OCI-LY3 (cell line): ENCODE measurements around the gene HSF2BP.
"Not testable (repeated sequence)": the region's sequence is repeated elsewhere in the genome, so short reads cannot be mapped to it uniquely, and the experiment has no call there.

Source experiments
- H2AFZ ChIP-seq: fragments of 200-600, 300-600 bp; shearing (Covaris generic); 2 replicates; pipeline ENCODE4 v1.6.0; 2014; ENCODE audit warnings: antibody characterized with exemption, low read depth, low read length
- H3K27ac ChIP-seq: fragments of 200-600, 300-600 bp; sonication (generic); 2 replicates; pipeline ENCODE4 v1.5.1; 2014; ENCODE audit warnings: mild to moderate bottlenecking, low read length, moderate library complexity, mixed read lengths
- H3K27me3 ChIP-seq: fragments of 200-600, 300-600 bp; sonication (generic); 2 replicates; pipeline ENCODE4 v1.6.1; 2014; ENCODE audit warnings: low read depth, low read length, mixed read lengths
- H3K36me3 ChIP-seq: fragments of 200-600, 300-600 bp; sonication (generic); replicated peaks from 2 replicates; pipeline ENCODE3; 2014; ENCODE audit warnings: low read depth, low read length, mixed read lengths
- H3K4me1 ChIP-seq: fragments of 300-600, 200-600 bp; sonication (generic); 2 replicates; pipeline ENCODE4 v1.6.1; 2014; ENCODE audit warnings: low read length, mixed read lengths
- H3K4me2 ChIP-seq: fragments of 200-600, 300-600 bp; sonication (generic); 2 replicates; pipeline ENCODE4 v1.6.1; 2014; ENCODE audit warnings: low read length, mixed read lengths
- H3K4me3 ChIP-seq: fragments of 300-600, 200-600 bp; sonication (generic); 2 replicates; pipeline ENCODE4 v1.5.1; 2014; ENCODE audit warnings: antibody characterized with exemption, mild to moderate bottlenecking, low read length, moderate library complexity
- H3K79me2 ChIP-seq: fragments of 300-600, 200-600 bp; shearing (Covaris generic); 2 replicates; pipeline ENCODE4 v1.6.1; 2014; ENCODE audit warnings: mild to moderate bottlenecking, low read length, mixed read lengths
- H3K9ac ChIP-seq: fragments of 300-600, 200-600 bp; shearing (Covaris generic); 2 replicates; pipeline ENCODE4 v1.6.0; 2014; ENCODE audit warnings: mild to moderate bottlenecking, low read length, moderate library complexity
- H3K9me3 ChIP-seq: fragments of 200-600, 300-600 bp; shearing (Covaris generic); 2 replicates; pipeline ENCODE4 v1.6.1; 2014; ENCODE audit warnings: low read length, mixed read lengths; ENCODE audit not compliant: insufficient read depth
- H4K20me1 ChIP-seq: fragments of 200-600, 300-600 bp; sonication (generic); 2 replicates; pipeline ENCODE4 v1.6.1; 2016; ENCODE audit warnings: low read length, mixed read lengths; ENCODE audit not compliant: insufficient read depth
- EZH2phosphoT487 ChIP-seq: fragments of 200-600 bp; shearing (Covaris generic); IDR thresholded peaks from 2 replicates; pipeline ENCODE4 v1.6.1; 2018; ENCODE audit warnings: antibody characterized with exemption, mixed run types, low read depth
- TF ChIP-seq, protein P1 (sequence below): fragments of 200-600, 300-600 bp; sonication (generic); IDR thresholded peaks from 2 replicates; pipeline ENCODE4 v1.5.1; 2014; ENCODE audit warnings: antibody characterized with exemption, low read length, low read depth

The HSF2BP gene

DNA sequence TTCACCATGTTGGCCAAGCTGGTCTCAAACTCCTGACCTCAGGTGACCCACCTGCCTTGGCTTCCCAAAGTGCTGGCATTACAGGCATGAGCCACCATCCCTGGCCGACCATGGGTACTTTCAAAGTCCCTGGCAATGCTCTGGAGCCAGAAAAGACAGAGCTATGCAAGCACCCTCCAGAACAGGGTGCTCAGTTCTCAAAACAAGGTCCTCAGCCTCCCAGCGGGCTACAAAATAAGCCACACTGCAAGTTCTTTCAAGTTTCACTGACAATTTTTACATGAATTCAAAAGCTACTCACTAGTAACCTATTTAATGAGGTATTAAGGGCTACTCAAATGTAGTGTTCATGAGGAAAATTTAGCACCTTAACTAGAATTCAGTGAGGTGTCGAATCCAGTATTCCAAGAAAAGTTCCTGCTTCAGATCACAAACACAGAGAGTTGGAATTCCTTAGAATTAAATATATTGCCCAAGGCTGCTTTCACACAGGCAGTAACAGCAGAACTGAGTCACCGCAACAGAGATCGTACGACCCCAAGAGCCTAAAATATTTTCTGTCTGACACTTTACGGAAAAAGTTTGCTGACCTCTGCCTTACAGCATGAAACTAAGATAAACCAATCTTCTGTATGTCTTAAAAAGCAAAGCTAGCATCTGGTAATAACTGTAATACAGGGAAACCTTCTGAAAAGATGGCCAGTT, 60.7 kb downstream of the HSF2BP start:
- Histone ChIP-seq H3K36me3 (no peaks in the 10 kb centered on the region), H3K27ac (no peak overlapping the region), H4K20me1 (no peaks in the 10 kb centered on the region), H3K4me1 (no peaks in the 10 kb centered on the region), H3K9me3 (no peaks in the 10 kb centered on the region), H3K4me3 (no peak overlapping the region), H3K79me2 (no peaks in the 10 kb centered on the region), H2AFZ (no peak overlapping the region), H3K4me2 (no peak overlapping the region), H3K27me3 (no peaks in the 10 kb centered on the region), H3K9ac (no peak overlapping the region)
- TF ChIP-seq EZH2phosphoT487, result no peak

DNA sequence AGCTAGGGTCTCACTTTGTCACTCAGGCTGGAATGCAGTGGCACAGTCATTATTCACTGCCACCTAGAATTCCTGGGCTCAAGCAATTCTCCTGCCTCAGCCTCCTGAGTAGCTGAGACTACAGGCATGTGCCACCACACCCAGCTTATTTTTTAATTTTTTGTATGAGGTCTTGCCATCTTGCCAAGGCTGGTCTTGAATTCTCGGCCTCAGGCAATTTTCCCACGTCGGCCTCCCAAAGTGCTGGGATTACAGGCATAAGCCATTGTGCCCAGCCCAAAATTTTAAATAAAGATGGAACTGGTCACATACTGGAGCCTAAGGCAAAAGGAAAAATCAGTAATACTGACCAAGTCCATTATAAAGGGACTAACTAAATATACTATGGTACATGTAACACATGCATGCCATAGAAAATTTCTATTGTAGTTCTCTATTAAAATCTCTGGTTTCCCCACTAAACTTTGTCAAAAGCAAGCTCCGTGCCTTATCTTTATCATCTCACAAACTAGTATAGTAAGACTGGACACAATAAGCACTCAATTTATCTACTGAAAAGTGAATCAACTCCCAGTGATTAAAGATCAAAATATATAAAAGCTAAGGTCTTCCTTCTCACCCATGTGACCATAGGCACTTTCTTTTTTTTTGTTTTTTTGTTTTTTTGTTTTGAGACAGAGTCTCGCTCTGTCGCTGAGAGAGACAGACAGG, 61.6 kb downstream of the HSF2BP start:
- no peaks in the 10 kb centered on the region for H3K9me3 ChIP-seq
- no peaks in the 10 kb centered on the region for H3K36me3 ChIP-seq
- no peak overlapping the region for H3K9ac ChIP-seq
- no peak overlapping the region for H3K27ac ChIP-seq
- no peak overlapping the region for H2AFZ ChIP-seq
- H3K27me3 ChIP-seq, result 0 out of 2 replicates have a peak, but pooled peaks cover 3% of the 10 kb centered on the region
- H3K4me2 ChIP-seq, result no peak overlapping the region
- H4K20me1 ChIP-seq, result no peaks in the 10 kb centered on the region
- no peaks in the 10 kb centered on the region for H3K4me1 ChIP-seq
- H3K79me2 ChIP-seq, result no peaks in the 10 kb centered on the region
- TF ChIP-seq, protein P1, sequence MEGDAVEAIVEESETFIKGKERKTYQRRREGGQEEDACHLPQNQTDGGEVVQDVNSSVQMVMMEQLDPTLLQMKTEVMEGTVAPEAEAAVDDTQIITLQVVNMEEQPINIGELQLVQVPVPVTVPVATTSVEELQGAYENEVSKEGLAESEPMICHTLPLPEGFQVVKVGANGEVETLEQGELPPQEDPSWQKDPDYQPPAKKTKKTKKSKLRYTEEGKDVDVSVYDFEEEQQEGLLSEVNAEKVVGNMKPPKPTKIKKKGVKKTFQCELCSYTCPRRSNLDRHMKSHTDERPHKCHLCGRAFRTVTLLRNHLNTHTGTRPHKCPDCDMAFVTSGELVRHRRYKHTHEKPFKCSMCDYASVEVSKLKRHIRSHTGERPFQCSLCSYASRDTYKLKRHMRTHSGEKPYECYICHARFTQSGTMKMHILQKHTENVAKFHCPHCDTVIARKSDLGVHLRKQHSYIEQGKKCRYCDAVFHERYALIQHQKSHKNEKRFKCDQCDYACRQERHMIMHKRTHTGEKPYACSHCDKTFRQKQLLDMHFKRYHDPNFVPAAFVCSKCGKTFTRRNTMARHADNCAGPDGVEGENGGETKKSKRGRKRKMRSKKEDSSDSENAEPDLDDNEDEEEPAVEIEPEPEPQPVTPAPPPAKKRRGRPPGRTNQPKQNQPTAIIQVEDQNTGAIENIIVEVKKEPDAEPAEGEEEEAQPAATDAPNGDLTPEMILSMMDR, result no peak
- no peak for TF ChIP-seq EZH2phosphoT487
- no peak overlapping the region for H3K4me3 ChIP-seq

DNA sequence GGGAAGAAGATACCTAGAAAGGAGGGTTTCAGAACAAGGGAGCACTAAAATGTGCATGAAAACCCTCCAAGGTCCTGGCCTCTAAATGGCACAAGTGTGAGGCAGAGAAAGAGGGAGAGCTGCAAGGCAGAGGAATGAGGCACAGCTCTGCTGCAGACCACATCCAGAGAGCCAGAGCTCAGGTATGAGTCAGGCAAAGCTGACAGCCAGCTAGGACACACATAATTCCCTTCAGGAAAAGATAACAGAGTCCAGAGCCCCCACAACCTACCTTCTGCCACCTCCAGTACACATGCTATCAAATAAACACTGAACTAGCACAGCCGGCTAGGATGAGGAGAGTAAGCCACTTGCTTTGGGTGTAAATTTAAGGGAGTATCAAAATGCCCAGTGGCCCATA, 62.2 kb downstream of the HSF2BP start:
- Histone ChIP-seq H3K9me3 (no peaks in the 10 kb centered on the region), H3K4me2 (no peak overlapping the region), H3K9ac (no peak overlapping the region), H2AFZ (no peak overlapping the region), H3K36me3 (no peaks in the 10 kb centered on the region), H3K79me2 (no peaks in the 10 kb centered on the region), H4K20me1 (no peaks in the 10 kb centered on the region), H3K4me1 (no peaks in the 10 kb centered on the region), H3K27me3 (0 out of 2 replicates have a peak, but pooled peaks cover 3% of the 10 kb centered on the region), H3K4me3 (no peak overlapping the region), H3K27ac (no peak overlapping the region)
- TF ChIP-seq EZH2phosphoT487, result no peak
- TF ChIP-seq, protein P1, result no peak

DNA sequence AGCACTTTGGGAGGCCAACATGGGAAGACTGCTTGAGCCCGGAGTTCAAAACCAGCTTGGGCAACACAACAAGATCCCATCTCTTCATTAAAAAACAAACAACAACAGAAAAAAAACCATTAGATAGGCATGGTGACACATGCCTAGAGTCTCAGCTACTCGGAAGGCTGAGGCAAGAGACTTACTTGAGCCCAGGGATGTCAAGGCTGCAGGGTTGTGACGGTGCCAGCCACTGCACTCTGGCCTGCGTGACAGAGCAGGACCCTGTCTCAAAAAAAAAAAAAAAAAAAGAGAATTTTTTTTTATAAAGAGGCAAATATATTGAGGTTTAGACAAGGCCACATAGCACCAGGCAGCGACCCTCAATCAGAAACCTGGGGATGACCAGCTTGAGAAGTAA, 62.7 kb downstream of the HSF2BP start:
- Histone ChIP-seq H3K9me3 (no peaks in the 10 kb centered on the region), H3K27ac (no peak overlapping the region), H3K4me1 (no peaks in the 10 kb centered on the region), H3K4me3 (no peak overlapping the region), H4K20me1 (no peaks in the 10 kb centered on the region), H3K36me3 (no peaks in the 10 kb centered on the region), H3K79me2 (no peaks in the 10 kb centered on the region), H2AFZ (no peak overlapping the region), H3K4me2 (no peak overlapping the region), H3K9ac (no peak overlapping the region), H3K27me3 (0 out of 2 replicates have a peak, but pooled peaks cover 3% of the 10 kb centered on the region)
- TF ChIP-seq EZH2phosphoT487, result no peak
- TF ChIP-seq, protein P1, result no peak

DNA sequence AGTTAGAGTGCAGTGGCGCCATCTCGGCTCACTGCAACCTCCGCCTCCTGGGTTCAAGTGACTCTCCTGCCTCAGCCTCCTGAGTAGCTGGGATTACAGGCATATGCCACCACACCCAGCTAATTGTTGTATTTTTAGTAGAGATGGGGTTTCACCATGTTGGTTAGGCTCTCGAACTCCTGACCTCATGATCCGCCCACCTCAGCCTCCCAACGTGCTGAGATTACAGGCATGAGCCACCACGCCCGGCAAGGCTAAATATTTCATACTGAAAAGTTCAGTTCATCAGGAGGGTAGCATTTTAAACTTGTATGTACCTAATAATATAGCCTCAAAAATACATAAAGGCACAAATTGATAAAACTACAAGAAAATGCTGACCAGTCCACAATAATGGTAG, 63.5 kb downstream of the HSF2BP start:
- not testable (repeated sequence) for H2AFZ ChIP-seq, H3K4me3 ChIP-seq, H3K27me3 ChIP-seq, H3K27ac ChIP-seq, H3K9ac ChIP-seq, H3K4me2 ChIP-seq, H3K79me2 ChIP-seq, H4K20me1 ChIP-seq, H3K9me3 ChIP-seq, H3K36me3 ChIP-seq, H3K4me1 ChIP-seq
